CD4-positive, alpha-beta T cell treated with Interleukin-6 for 4 hours (primary cell): ENCODE measurements around the gene COX7A2L.
"Not testable (repeated sequence)": the region's sequence is repeated elsewhere in the genome, so short reads cannot be mapped to it uniquely, and the experiment has no call there.

Experiments
- DNase-seq: peaks from one replicate; pipeline ENCODE4 v3.0.0-alpha.2; 2020; ENCODE audit warnings: mixed read lengths

Gene COX7A2L, protein sequence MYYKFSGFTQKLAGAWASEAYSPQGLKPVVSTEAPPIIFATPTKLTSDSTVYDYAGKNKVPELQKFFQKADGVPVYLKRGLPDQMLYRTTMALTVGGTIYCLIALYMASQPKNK

DNA sequence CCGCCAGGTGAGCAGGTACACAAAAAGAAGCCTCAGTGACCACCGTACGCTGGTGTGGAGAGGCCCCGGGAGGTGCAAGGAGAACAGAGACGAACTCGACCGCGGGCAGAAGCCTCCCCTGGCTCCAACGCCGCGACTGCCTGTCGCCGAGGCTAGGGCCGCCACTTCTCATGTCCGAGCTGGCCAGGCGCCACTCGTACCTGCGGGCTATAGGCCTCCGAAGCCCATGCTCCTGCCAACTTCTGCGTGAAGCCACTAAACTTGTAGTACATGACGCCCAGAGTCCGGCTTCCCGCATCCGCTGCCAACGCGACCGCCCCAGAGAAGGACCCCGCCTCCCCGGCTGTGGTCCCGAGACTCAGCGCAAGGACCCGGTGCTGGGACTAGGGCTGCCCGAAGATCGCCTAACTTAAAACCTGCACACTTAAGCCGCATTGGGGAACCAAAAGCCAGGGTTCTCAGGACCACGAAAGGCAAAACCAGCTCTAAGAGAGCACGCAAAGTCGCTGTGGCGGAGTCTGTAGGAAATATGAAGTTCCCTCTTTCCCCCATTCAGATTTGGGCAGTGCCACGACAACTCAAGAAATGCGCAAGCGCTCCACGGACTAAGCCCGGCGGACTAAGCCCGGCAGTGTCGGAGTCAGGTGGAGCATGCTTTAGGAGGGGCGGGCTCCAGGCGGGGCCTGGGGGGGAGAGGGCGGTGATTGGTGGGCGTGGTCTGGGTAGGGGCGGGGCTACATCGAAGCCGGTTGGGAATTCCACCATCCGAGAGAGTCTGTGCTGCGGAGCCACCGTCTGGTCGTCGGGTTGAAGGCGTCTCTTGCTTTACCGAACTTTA, at the start of gene COX7A2L:
Gene COX7A2L, minus strand, starts transcription at position 328 of the 838 bp plus-strand sequence. Its CDS starts 56 bp downstream, at position 272.
- peak; percentile 95 for DNase-seq

DNA sequence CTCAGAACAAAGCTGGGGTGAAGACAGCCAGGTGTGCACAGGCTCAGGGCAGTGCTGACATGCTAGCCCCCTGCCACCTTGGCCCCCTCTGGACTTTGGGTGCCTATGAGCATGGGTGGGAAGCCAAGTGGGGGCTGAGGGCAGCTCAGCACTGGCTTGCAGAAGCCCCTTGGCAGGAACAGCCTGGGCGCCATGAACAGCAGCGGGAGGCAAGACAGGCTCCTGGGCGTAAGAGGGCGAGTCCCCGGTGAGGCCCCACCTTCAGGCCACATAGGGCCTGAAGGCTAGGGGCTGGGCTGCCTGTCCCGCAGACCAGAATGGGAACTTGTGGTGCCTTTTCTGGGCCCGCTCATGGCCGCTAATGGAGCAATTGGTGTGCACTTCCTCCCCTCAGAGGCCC, 47.0 kb upstream of the COX7A2L start:
- DNase-seq, result no peak

DNA sequence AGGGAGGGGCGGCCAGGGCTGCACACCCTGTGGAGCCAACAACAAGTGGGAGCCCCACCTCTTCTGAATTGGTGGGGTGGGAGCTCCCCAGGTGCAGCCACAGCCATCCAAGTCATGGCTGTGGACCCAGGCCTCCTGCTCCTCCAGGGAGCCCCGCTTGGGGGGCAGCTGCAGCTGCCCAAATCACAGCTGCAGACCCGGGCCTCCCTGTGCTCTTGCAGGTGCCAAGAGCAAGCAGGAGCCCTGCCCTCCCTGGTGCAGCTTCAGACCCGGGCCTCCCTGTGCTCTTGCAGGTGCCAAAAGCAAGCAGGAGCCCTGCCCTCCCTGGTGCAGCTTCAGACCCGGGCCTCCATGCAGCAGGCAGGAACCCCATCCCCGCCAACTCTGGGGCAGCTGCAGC, 46.5 kb upstream of the COX7A2L start:
- DNase-seq, result no peak

DNA sequence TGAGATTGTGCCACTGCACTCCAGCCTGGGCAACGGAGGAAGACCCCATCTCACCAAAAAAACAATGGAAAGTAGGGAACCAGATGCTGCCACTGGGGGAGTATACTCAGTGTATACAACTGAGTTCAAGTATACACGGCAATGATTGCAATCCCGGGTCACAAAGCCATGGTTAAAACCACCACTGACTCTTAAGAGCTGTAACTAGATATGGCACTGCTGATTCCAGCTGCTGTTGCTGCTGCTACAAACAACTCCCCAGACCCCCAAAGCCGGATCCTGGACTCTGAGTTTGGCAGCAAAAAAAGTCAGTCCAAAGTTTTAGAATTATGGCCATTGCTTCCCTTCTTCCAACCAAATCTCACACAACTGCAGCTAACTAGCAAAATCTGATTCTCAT, 43.7 kb upstream of the COX7A2L start:
- no peak for DNase-seq

DNA sequence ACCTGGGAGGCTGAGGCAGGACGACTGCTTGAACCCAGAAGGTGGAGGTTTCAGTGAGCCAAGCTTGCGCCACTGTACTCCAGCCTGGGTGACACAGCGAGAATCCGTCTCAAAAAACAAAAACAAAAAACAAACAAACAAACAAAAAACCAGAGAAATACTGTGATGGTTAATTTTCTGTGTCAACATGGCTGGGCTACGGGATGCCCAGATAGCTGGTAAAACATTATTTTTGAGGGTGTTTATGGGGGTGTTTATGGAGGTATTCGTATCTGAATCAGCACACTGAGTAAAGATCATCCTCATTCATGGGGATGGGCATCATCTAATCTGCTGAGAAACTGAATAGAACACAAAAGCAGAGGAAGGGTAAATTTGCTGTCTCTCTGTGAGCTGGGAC, 40.8 kb upstream of the COX7A2L start:
- DNase-seq, result no peak

DNA sequence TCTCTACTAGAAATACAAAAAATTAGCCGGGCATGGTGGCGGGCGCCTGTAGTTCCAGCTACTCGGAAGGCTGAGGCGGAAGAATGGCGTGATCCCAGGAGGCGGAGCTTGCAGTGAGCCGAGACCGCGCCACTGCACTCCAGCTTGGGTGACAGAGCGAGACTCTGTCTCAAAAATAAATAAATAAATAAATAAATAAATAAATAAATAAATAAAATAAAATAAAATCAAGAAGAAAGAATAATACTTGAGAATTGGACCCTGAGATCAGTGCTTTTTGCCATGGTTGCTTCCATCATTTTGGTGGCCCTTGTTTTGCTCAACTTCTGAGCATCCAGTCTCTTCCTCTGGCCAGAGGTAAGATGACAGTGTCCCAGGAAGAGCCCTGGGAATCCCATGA, 37.0 kb upstream of the COX7A2L start:
- not testable (repeated sequence) for DNase-seq

DNA sequence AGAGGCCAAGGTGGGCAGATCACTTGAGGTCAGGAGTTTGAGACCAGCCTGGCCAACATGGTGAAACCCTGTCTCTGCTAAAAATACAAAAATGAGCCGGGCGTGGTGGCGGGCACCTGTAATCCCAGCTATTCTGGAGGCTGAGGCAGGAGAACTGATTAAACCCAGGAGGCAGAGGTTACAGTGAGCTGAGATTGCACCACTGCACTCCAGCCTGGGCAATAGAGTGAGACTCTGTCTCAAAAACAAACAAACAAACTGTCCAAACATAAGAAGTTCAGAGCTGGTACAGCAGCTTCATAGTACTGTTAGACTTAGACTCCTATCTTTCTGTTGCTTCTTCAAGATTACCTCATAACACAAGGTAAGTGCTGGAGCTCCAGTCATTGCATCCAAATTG, 32.3 kb upstream of the COX7A2L start:
- not testable (repeated sequence) for DNase-seq

DNA sequence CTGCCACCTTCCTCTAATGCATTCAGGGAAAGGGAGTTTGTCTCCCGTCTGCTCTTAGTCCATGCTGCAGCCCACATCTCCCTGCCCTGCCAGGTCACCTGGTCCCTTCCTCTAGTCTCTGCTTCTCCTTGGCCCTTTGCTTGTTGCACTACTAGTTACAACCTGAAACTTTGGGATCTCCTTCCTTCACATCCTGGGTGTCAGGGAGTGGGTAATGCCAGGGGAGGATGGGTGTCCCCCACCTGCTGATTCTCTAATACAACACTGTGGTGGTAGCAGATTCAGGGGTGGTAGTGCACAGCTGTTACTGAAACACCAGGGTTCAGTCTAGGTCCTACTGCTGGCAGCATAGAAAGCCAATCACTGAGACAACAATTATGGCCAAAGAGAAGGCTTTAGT, 31.2 kb upstream of the COX7A2L start:
- no peak for DNase-seq

DNA sequence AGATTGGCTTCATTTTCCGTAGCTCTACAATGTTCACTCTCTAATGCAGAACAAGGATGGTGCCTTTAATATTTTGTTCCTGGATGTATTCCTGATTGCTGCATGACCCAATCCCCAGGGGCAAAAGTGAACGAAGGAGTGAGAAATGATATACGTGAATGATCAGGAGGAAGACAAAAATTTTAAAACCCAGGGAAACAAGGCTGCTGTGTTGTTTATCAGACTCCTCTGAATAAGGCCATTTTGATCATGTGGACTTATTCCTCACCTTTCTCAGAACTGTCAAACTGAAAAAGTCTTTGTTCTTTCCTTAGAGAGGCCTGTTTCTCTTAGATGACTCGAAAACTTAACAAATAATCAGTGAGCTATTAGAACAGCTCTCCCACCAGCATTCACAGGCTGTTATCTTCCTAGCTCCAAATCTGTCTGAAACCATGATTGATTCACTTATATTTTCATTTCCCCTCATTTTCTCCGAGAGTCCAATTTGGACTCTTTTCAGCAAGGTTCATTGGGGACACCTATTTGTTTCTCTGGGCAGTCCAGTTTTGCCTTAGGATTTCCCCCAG, 29.5 kb upstream of the COX7A2L start:
- no peak for DNase-seq

DNA sequence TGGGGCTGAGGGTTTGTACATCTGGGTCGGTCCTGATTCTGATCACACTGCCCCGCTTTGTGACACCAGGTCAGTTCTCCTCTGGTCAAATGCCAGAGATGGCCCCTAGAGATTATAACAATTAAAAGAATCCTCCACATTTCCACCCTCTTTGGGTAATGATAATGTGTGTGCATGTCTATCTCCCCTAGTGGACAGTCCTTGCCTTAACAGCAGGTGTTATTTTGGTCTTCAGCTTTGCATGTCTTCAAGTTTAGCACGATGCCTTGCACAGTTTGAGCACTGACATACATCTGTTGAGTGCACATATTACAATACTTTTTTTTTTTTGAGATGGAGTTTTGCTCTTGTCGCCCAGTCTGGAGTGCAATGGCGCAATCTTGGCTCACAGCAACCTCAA, 25.7 kb upstream of the COX7A2L start:
- DNase-seq, result no peak

DNA sequence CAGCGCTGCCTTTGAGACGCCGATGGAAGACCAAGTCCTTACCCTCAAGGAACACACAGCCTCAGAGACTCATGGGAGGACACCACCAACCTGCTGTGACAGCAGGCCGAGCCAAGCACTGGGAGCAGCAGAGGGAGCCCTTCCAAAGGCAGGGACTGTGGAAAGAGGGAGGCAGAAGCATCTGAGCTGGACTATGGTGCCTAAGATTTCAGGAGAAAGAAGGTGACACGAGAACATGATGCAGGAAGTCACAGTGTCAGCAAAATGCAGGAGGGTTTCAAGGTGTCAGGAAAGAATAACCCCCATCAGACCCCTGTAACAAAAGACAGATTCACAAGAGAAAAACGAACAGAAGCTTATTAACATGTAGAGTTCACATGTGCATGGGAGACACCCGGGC, 24.2 kb upstream of the COX7A2L start:
- DNase-seq, result no peak

DNA sequence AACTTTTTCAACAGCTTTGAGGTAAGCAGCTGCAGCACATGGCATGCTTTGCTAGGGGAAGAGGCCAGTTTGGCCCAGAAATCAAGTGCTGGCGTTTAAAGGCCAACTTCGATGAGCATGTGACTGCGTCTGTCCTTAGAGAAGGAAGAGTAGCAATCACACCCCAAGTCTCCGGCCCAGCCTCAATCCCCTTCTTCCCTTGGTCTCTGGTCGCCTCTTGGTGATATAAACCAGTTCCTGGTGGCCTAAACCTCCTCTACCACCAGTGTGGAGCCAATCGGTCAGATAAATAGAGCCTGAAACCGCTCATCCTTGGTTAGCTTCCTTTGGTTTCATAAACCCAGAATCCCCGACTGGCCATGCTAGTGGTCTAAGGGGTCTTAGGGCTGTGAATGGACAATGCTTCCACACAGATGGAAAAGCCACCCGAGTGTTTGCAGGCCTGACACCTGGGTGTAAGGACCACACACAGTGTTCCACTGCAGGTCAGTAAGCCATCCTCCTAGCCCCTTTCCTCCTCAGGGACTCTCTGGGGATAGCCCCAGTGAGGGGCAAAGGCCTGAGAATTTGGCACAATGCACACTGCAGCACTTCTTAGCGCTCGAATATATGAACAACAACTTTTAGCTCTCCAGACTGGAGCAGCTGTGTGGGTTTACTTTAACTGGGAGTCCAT, 23.0 kb upstream of the COX7A2L start:
- DNase-seq, result no peak

DNA sequence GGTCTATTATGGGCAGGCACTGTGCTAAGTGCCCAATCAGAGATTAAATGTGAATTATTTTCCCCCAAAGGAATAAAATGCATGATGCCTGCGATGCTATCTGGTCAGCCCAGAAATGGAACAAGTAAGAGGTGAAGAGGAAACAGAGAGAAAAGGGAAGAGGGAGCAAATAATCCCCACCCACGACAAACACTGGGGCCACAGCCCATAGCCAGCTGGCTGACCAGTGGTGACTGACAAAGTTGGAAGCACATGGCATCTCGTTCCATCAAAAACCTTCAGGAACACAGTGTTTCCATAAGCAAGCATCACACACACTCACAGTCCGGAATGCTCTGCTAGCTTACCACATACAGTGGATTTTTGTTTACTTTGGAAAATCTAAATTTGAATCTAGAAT, 21.1 kb upstream of the COX7A2L start:
- no peak for DNase-seq

DNA sequence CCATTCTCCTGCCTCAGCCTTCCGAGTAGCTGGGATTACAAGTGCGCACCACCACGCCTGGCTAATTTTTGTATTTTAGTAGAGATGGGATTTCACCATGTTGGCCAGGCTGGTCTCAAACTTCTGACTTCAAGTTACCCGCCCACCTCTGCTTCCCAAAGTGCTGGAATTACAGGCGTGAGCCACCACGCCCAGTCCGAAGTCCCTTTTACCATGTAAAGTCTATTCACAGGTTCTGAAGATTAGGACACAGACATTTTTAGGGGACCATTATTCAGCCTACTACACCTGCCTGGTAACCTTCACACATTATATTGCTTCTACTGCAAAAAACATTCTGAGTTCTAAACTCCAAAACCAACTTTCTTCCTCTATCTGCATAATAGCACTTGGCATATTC, 19.0 kb upstream of the COX7A2L start:
- DNase-seq, result not testable (repeated sequence)

DNA sequence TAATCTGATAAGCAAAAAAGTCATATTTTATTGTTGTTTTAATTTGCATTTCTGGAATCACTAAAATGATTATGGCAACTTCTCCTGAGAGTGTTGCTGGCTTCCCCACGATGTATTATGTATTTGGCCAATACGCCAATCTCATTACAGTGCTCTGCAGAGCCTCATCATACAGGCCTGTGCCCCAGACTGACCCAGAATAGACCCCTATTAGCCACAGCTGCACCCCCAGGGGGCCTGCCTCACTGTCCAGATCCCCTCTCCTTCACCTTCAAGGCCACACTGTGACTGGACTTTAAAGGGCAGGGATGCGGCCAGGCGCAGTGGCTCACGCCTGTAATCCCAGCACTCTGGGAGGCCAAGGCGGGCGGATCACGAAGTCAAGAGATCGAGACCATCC, 17.4 kb upstream of the COX7A2L start:
- DNase-seq, result no peak

DNA sequence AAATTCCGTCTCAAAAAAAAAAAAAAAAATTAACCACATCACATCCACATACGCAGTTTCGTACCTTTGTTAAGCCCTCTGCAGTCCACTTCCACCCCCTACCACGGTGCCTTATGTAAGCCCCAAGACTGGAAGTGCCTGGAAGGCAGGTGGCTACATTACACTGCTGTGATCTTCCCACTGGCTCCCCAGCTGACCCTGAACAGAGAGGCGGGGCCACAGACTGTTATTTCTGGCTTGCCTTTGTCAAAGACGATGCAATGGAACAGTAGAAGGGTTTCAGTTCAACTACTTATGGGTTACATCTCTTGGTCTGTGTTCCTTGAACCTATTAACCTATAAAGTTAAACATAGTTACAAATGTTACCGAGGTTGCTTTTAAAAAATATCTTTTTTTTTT, 15.7 kb upstream of the COX7A2L start:
- DNase-seq, result no peak

DNA sequence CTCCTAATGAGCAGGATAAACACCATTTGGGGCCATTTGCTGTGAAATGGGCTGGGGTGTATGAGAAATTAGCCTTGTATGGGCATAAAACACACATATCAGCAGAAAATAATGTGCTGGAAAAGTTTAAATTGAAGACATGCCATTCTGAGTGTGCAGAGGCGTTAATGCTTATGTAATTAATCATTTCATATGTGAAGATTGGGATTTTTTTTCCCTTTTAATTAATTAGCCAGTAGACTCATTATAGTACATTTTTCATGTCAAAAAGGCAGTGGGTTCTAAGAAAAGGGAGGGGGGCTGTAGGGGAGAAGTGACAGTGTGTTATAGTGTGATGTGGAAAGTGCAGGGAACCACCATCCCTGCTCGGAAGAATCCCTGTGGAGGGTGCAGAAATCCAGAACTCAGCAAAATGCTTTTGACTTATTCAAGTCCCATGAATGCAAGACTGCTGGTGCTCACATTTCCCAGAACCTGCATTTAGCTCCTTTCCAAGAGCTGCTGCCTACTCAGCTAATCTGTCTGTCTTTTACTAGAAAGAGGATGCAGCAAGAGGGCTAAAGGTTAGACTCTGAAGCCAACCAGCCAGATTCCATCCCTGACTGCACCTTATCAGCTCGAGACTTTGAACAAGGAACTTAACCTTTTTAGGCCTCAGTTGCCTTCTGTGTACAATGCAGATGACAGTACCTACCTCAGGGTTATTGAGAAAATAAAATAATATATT, 11.6 kb upstream of the COX7A2L start:
- DNase-seq, result no peak

DNA sequence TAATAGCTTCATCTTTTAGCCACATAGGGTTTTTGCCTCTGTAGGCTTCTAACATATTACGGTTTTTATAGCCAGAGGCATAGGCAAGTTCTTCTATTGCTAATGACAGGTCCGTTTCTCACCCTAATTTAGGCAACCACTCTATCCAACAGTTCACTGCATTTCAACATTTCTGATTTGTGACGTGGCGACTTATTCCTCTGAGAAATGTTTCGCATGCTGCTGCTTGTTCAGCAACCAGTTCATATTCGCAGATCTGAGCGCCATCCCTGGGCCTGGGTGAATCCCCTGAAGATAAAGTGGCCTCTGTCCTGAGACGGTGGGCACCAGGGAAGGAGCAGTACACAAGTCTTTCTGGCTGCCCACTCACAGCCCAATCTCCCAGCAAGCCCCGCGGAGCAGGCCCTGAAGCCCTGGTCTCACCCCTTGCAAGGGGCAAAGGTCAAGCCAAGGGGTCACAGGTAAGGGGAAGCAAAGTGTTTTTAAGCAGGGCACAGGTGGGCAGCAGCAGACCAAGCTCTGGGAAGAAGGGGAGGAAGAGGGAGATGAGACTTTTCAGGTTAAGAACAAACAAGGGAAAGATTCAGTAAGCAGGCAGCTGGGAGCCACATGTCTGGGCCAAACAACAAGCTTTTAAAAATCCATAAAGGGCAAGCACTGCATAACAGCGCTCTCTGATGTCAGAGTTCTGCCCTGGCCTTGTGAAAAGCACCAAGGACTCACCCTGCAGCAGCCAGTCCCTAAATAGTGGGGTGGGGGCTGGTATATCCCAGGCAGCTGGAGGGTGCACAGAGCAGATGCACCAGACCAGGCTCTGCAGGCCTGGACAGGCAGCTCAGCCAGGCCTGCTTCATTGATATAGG, 10.8 kb upstream of the COX7A2L start:
- DNase-seq, result no peak

DNA sequence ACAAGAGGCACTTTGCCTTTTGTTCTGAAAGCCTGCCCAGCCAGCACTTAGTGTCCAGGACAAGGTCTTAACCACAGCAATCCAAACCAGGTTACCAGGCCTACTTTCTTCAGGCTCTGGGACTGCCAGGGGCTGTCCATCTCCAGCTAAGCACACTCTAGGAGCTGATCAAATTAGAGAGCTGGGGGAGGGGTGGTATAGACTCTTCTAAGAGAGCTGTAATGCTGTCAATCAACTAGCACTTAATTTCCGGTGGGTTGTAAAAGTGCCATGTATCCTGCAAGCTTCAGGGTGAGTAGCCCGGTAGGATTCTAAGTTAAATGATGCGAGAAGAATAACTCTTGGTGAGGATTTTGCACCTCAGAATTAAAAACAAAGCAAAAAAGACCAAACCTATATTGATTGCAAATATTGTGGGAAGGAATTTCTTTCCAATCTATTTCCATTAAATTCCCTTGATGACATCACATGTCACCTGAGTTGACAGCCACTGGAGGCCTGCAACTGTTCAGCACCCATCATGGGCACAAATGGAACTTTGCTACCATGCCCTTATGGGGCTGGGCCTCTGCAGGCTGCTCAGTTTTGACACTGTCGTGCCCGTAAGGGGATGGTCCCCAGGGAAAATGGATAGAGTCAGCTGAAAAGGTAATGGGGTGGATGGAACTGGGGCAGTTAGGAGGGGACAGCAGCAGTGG, 8.7 kb upstream of the COX7A2L start:
- DNase-seq, result no peak

DNA sequence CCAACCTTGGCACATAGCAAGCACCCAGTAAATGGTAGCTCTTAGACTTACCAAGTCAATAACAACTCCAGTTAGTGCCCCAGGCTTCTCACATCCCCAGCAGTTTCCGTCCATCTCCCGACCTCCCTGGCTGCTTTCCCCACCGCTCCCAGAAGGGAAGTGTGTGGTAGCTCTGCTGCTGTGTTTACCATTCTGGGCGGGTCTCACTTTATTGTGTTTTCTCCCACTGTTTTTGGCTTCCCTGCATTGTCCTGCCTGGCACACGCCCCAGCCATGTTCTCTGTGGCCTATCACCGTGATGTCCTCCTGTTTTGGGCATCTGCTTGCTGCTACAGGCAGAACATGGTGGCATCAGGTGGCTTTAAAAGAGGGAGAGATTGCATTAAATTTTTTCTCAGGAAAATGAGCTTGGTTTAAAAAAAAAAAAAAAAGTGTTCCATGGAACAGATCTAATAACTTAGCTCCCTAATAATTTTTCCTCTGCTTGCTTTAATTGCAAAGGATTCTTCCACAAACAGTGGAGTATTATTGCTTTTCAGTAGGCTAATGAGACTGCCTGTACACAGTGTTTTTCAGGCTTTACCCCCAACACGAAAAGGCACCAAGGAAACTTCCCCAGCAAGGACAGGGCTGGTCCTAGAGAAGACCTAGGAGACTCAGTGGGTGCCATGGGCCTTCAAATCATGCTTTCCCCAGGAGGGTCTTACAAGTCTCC, 8.0 kb upstream of the COX7A2L start:
- DNase-seq, result no peak

DNA sequence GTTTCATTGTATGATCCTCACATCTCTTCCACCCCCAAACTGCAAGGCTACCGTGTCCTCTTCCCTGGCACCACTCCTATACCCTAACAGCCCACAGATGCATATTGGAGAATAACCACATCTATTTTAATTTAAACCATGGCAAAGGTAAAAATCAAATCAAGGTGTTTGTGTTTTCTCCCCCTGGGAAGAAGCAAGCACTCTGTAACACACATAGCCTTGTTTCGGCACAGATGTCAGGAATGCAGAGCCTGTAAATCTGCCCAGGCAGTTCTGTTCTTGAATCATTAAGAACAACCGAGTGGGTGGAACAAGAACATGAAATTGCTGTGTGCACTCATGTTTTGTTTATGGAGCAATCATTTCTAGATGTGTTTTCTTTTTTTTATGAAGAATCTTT, 6.8 kb upstream of the COX7A2L start:
- no peak for DNase-seq
